OCI-LY7 (cell line): ENCODE results near the gene RARG. TPM values are rescaled to one million over a fixed set of nuclear protein-coding genes. Genes with fewer than 3 reads are reported as not detected.

Experiments used
- BruUV-seq: library from RNA; stranded (reverse); fragments of 400-500 nt; replicated peaks from 2 replicates; lab custom pipeline; 2021; lab: Mats Ljungman, UMichigan
- CTCF ChIA-PET: fragments of 300-600 bp; sonication (Branson Sonifier 250); formaldehyde crosslinking; loops from one replicate; lab custom pipeline; 2022; ENCODE audit warnings: antibody characterized with exemption; ENCODE audit not compliant: unreplicated experiment; lab: Charles Lee
- POLR2A ChIA-PET: fragments of 300-600 bp; sonication (Branson Sonifier 250); formaldehyde crosslinking; loops from one replicate; lab custom pipeline; 2022; ENCODE audit warnings: antibody characterized with exemption; lab: Charles Lee
- DNase-seq: peaks from one replicate; pipeline ENCODE4 v3.0.0-alpha.2; 2015; ENCODE audit warnings: low spot score
- H2AFZ ChIP-seq: fragments of 200-600 bp; sonication (generic), shearing (Covaris generic); 2 replicates; pipeline ENCODE4 v1.6.1; 2014; ENCODE audit warnings: mild to moderate bottlenecking, antibody characterized with exemption, low read length, moderate library complexity
- H3K27ac ChIP-seq: fragments of 200-600 bp; sonication (generic); 2 replicates; pipeline ENCODE4 v1.5.1; 2014; ENCODE audit warnings: mixed run types, low read depth, mild to moderate bottlenecking, moderate library complexity, low read length, inconsistent platforms; ENCODE audit not compliant: poor library complexity, severe bottlenecking
- H3K36me3 ChIP-seq: fragments of 200-600 bp; sonication (generic); 2 replicates; pipeline ENCODE4 v1.6.1; 2014; ENCODE audit warnings: mild to moderate bottlenecking, antibody characterized with exemption, low read length, moderate library complexity, mixed read lengths; ENCODE audit not compliant: insufficient read depth
- H3K4me1 ChIP-seq: fragments of 200-600 bp; sonication (generic); 2 replicates; pipeline ENCODE4 v1.5.1; 2014; ENCODE audit warnings: mild to moderate bottlenecking, low read length; ENCODE audit not compliant: insufficient read depth, poor library complexity, severe bottlenecking
- H3K4me2 ChIP-seq: fragments of 200-600 bp; sonication (generic); 2 replicates; pipeline ENCODE4 v1.6.1; 2014; ENCODE audit warnings: mild to moderate bottlenecking, low read length
- H3K4me3 ChIP-seq: fragments of 200-600 bp; sonication (generic); 2 replicates; pipeline ENCODE4 v1.5.1; 2014; ENCODE audit warnings: mild to moderate bottlenecking, low read depth, low read length; ENCODE audit not compliant: poor library complexity, severe bottlenecking
- H3K79me2 ChIP-seq: fragments of 200-600 bp; sonication (generic); 2 replicates; pipeline ENCODE4 v1.6.1; 2016; ENCODE audit warnings: low read depth, mild to moderate bottlenecking, low read length, moderate library complexity, mixed read lengths; ENCODE audit not compliant: insufficient read depth
- H3K9me2 ChIP-seq: fragments of 200-600 bp; sonication (generic); 2 replicates; pipeline ENCODE4 v1.6.1; 2016; ENCODE audit warnings: mild to moderate bottlenecking, low read length, mixed read lengths; ENCODE audit not compliant: insufficient read depth
- H3K9me3 ChIP-seq: fragments of 200-600 bp; sonication (generic); 2 replicates; pipeline ENCODE4 v1.6.1; 2014; ENCODE audit warnings: mild to moderate bottlenecking, mixed run types, low read length, mixed read lengths
- H4K20me1 ChIP-seq: fragments of 200-600 bp; sonication (generic); 2 replicates; pipeline ENCODE4 v1.6.1; 2014; ENCODE audit warnings: mild to moderate bottlenecking, antibody characterized with exemption, low read length, moderate library complexity, mixed read lengths; ENCODE audit not compliant: insufficient read depth
- CTCF ChIP-seq: fragments of 200-600 bp; sonication (generic); conservative IDR thresholded peaks from 2 replicates; pipeline ENCODE4 v1.5.1; 2014; ENCODE audit warnings: mild to moderate bottlenecking, antibody characterized with exemption, low read length, moderate library complexity, mixed read lengths
- EZH2phosphoT487 ChIP-seq: fragments of 200-600 bp; sonication (generic); IDR thresholded peaks from 2 replicates; pipeline ENCODE4 v1.6.1; 2018; ENCODE audit warnings: low read depth, borderline replicate concordance, mild to moderate bottlenecking, mixed run types, antibody characterized with exemption, low read length, moderate library complexity, mixed read lengths
- intact Hi-C: fragments of 100-400 bp; cut with micrococcal nuclease; formaldehyde crosslinking; loops from one replicate; pipeline ENCODE4 v1.10.0; 2022; ENCODE audit not compliant: unreplicated experiment
- total RNA-seq, 2 experiments: library from RNA; depleted of rRNA in 1 of 2; stranded (reverse); fragments of >200 nt in 1 of 2; shearing (Covaris generic) in 1 of 2; gene quantifications; 2 replicates each; pipeline ENCODE4 v1.2.3, GENCODE V29; 2014 to 2022

RARG gene
- total RNA-seq, 2 experiments from 2014 or later: 7.0 to 8.4 TPM

- DNase-seq: peak; percentile 65
Measured at GRCh38 chr12:53211476-53212381, 20.3 kb downstream of the RARG start.

GRCh38 chr12:53210843-53211242 lies 21.2 kb downstream of the RARG start:
- intact Hi-C loops: no loop called here

More at GRCh38 chr12:53211476-53212381, 20.3 kb downstream of the RARG start:
- BruUV-seq: no TSS peak
- Histone ChIP-seq H3K27ac (peak overlapping the region; percentile 19), H3K36me3 (peaks cover 9% of the 10 kb centered on the region; the same call in 1 of the 2 replicates), H3K4me3 (no peak overlapping the region), H3K9me2 (no peaks in the 10 kb centered on the region), H3K4me2 (no peak overlapping the region), H4K20me1 (no peaks in the 10 kb centered on the region), H3K79me2 (peaks cover 10% of the 10 kb centered on the region; the same call in 1 of the 2 replicates), H3K4me1 (peaks cover 84% of the 10 kb centered on the region), H3K9me3 (no peaks in the 10 kb centered on the region), H2AFZ (no peak overlapping the region)
- ChIA-PET CTCF (interaction anchor here (0.6 to 6.0 kb wide), 11 partner anchors 10 to 335 kb away, joined by 3 to 80 read pairs (median 3); partner anchors contain the start of genes AAAS and ESPL1), POLR2A (interaction anchor here (0.6 to 6.2 kb wide), 8 partner anchors 8 to 112 kb away, joined by 3 to 41 read pairs (median 4); partner anchors contain the start of genes AAAS, CSAD, ESPL1 and PFDN5)
- TF ChIP-seq CTCF (peak; percentile 86), EZH2phosphoT487 (no peak)
- intact Hi-C loops: loop anchor here (2.0 kb wide), 2 partner anchors 39 to 109 kb away; partner anchors contain the start of gene AAAS

More at GRCh38 chr12:53210843-53211242, 21.2 kb downstream of the RARG start:
- no peaks in the 10 kb centered on the region for H4K20me1 ChIP-seq
- H3K9me3 ChIP-seq: no peaks in the 10 kb centered on the region
- H3K79me2 ChIP-seq: peaks cover 19% of the 10 kb centered on the region; the same call in 1 of the 2 replicates
- peaks cover 9% of the 10 kb centered on the region; the same call in 1 of the 2 replicates for H3K36me3 ChIP-seq
- peak overlapping the region; percentile 19 for H3K27ac ChIP-seq
- no peak for DNase-seq
- H3K4me1 ChIP-seq: peaks cover 76% of the 10 kb centered on the region
- no peak overlapping the region for H3K4me2 ChIP-seq
- CTCF ChIA-PET: interaction anchor here (0.6 to 6.0 kb wide), 7 partner anchors 10 to 113 kb away, joined by 3 to 80 read pairs (median 3); partner anchors contain the start of gene ESPL1
- H3K4me3 ChIP-seq: no peak overlapping the region
- H2AFZ ChIP-seq: no peak overlapping the region
- no peaks in the 10 kb centered on the region for H3K9me2 ChIP-seq
- no TSS peak for BruUV-seq
- POLR2A ChIA-PET: interaction anchor here (0.9 to 6.2 kb wide), 7 partner anchors 9 to 85 kb away, joined by 3 to 43 read pairs (median 5); partner anchors contain the start of genes ESPL1 and PFDN5
- TF ChIP-seq CTCF (no peak), EZH2phosphoT487 (no peak)
